ENCODE data around the gene RGS6.

The RGS6 gene

DNA sequence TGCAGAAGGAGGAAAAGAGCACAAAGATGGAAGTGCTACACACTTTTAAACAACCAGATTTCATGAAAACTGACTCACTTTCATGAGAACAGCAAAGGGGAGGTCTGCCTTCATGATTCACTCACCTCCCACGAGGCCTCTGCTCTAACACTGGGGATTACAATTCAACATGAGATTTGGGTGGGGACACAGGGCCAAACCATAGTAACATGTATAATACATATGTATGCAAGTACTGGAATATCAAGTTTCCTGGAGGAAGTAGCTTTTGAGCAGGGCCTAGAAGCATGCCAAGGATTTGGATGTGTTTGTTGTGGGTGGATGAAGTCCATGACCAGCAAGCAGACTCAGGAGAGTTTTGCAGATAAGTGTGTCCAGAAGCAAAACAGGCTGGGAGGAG, 409.0 kb downstream of the RGS6 start:
- in situ Hi-C loops (cut with HindIII; ENCODE audit: low pct_ligation_motif_present, low sequenced_read_pairs), result no loop called here
- no peaks in the 10 kb centered on the region for H3K27me3 ChIP-seq (replicated peaks)
- no peak overlapping the region for H3K4me3 ChIP-seq (ENCODE audit: low read depth, low read length)
- H3K27ac ChIP-seq, result no peak overlapping the region
- TF ChIP-seq, protein P1, sequence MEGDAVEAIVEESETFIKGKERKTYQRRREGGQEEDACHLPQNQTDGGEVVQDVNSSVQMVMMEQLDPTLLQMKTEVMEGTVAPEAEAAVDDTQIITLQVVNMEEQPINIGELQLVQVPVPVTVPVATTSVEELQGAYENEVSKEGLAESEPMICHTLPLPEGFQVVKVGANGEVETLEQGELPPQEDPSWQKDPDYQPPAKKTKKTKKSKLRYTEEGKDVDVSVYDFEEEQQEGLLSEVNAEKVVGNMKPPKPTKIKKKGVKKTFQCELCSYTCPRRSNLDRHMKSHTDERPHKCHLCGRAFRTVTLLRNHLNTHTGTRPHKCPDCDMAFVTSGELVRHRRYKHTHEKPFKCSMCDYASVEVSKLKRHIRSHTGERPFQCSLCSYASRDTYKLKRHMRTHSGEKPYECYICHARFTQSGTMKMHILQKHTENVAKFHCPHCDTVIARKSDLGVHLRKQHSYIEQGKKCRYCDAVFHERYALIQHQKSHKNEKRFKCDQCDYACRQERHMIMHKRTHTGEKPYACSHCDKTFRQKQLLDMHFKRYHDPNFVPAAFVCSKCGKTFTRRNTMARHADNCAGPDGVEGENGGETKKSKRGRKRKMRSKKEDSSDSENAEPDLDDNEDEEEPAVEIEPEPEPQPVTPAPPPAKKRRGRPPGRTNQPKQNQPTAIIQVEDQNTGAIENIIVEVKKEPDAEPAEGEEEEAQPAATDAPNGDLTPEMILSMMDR (IDR thresholded peaks at IDR 0.05; ENCODE audit: low read depth, low read length, missing control alignments), result no peak
- DNase-seq, result no peak
- H3K36me3 ChIP-seq (replicated peaks), result no peaks in the 10 kb centered on the region

GRCh38 chr14:72341686-72342085, 409.5 kb downstream of the RGS6 start:
- no peaks in the 10 kb centered on the region for H3K36me3 ChIP-seq (replicated peaks)
- TF ChIP-seq, protein P1 (IDR thresholded peaks at IDR 0.05; ENCODE audit: low read depth, low read length, missing control alignments), result no peak
- no peaks in the 10 kb centered on the region for H3K27me3 ChIP-seq (replicated peaks)

GRCh38 chr14:72347118-72347517, 414.9 kb downstream of the RGS6 start:
- no peaks in the 10 kb centered on the region for H3K27me3 ChIP-seq (replicated peaks)
- DNase-seq, result no peak
- no peak overlapping the region for H3K4me3 ChIP-seq (ENCODE audit: low read depth, low read length)
- TF ChIP-seq, protein P1 (IDR thresholded peaks at IDR 0.05; ENCODE audit: low read depth, low read length, missing control alignments), result no peak
- H3K27ac ChIP-seq, result no peak overlapping the region
- in situ Hi-C loops (cut with HindIII; ENCODE audit: low pct_ligation_motif_present, low sequenced_read_pairs), result no loop called here
- no peaks in the 10 kb centered on the region for H3K36me3 ChIP-seq (replicated peaks)

More at GRCh38 chr14:72341686-72342085, 409.5 kb downstream of the RGS6 start:
- Histone ChIP-seq H3K27ac (no peak overlapping the region), H3K4me3 (ENCODE audit: low read depth, low read length) (no peak overlapping the region)
- in situ Hi-C loops (cut with HindIII; ENCODE audit: low pct_ligation_motif_present, low sequenced_read_pairs), result no loop called here
- DNase-seq, result no peak

- H3K27me3 ChIP-seq (replicated peaks), result no peaks in the 10 kb centered on the region
- no peak overlapping the region for H3K4me3 ChIP-seq (ENCODE audit: low read depth, low read length)
- in situ Hi-C loops (cut with HindIII; ENCODE audit: low pct_ligation_motif_present, low sequenced_read_pairs), result no loop called here
- TF ChIP-seq, protein P1 (IDR thresholded peaks at IDR 0.05; ENCODE audit: low read depth, low read length, missing control alignments), result no peak
- DNase-seq, result no peak
- no peaks in the 10 kb centered on the region for H3K36me3 ChIP-seq (replicated peaks)
- H3K27ac ChIP-seq, result no peak overlapping the region
Observed at GRCh38 chr14:72350215-72350614, 418.0 kb downstream of the RGS6 start.

GRCh38 chr14:72352012-72352411, 419.8 kb downstream of the RGS6 start:
- Histone ChIP-seq H3K4me3 (ENCODE audit: low read depth, low read length) (no peak overlapping the region), H3K36me3 (replicated peaks) (no peaks in the 10 kb centered on the region), H3K27ac (no peak overlapping the region), H3K27me3 (replicated peaks) (no peaks in the 10 kb centered on the region)
- TF ChIP-seq, protein P1 (IDR thresholded peaks at IDR 0.05; ENCODE audit: low read depth, low read length, missing control alignments), result no peak
- DNase-seq, result no peak
- in situ Hi-C loops (cut with HindIII; ENCODE audit: low pct_ligation_motif_present, low sequenced_read_pairs), result no loop called here

- H3K27ac ChIP-seq, result no peak overlapping the region
- TF ChIP-seq, protein P1 (IDR thresholded peaks at IDR 0.05; ENCODE audit: low read depth, low read length, missing control alignments), result no peak
- no peak overlapping the region for H3K4me3 ChIP-seq (ENCODE audit: low read depth, low read length)
- H3K36me3 ChIP-seq (replicated peaks), result no peaks in the 10 kb centered on the region
- H3K27me3 ChIP-seq (replicated peaks), result no peaks in the 10 kb centered on the region
- DNase-seq, result no peak
- in situ Hi-C loops (cut with HindIII; ENCODE audit: low pct_ligation_motif_present, low sequenced_read_pairs), result no loop called here
Observed at GRCh38 chr14:72366619-72367018, 434.4 kb downstream of the RGS6 start.

Measured in brain microvascular endothelial cell (primary cell).